Caco-2 (cell line): ENCODE data around the gene PTGIR. TPM values are rescaled to one million over a fixed set of nuclear protein-coding genes. Genes with fewer than 3 reads are reported as not detected.
A peak's percentile ranks its signal among the peaks of the same experiment; 100 is the strongest.

Experiments used
- BruUV-seq: library from RNA; stranded (reverse); fragments of 400-500 nt; replicated peaks from 2 replicates; lab custom pipeline; 2021; lab: Mats Ljungman, UMichigan
- CTCF ChIA-PET: fragments of 300-600 bp; sonication (Branson Sonifier 250); formaldehyde crosslinking; loops from one replicate; lab custom pipeline; 2022; ENCODE audit warnings: antibody characterized with exemption; lab: Charles Lee
- POLR2A ChIA-PET: fragments of 300-600 bp; sonication (Branson Sonifier 250); formaldehyde crosslinking; loops from one replicate; lab custom pipeline; 2022; ENCODE audit warnings: antibody characterized with exemption; lab: Charles Lee
- DNase-seq, 2 experiments: peaks; one replicate each; pipeline versions ENCODE4 v3.0.0 to v3.0.0-alpha.2; 2020 to 2022
- H3K27me3 ChIP-seq: replicated peaks from 2 replicates; pipeline ENCODE4 v1.6.0; 2011; ENCODE audit warnings: low read length; ENCODE audit not compliant: control insufficient read depth, insufficient read depth
- H3K36me3 ChIP-seq: 2 replicates; pipeline ENCODE4 v1.5.1; 2011; ENCODE audit warnings: low read length; ENCODE audit not compliant: control insufficient read depth, insufficient read depth
- H3K4me1 ChIP-seq: fragments of 250-450 bp; sonication (Bioruptor Pico); 2 replicates; pipeline ENCODE4 v1.5.1; 2020; ENCODE audit warnings: mild to moderate bottlenecking
- H3K4me3 ChIP-seq: 2 replicates; pipeline ENCODE4 v1.5.1; 2011; ENCODE audit warnings: low read depth, mild to moderate bottlenecking, control low read depth, low read length
- H3K9me3 ChIP-seq: fragments of 250-450 bp; sonication (Bioruptor Pico); 2 replicates; pipeline ENCODE4 v1.5.1; 2020; ENCODE audit warnings: mild to moderate bottlenecking, moderate library complexity
- H3K27ac Mint-ChIP-seq: one replicate; pipeline ENCODE4 v1.8.0; 2022; ENCODE audit warnings: mixed read lengths; ENCODE audit not compliant: unreplicated experiment
- H3K27me3 Mint-ChIP-seq: one replicate; pipeline ENCODE4 v1.8.0; 2022; ENCODE audit warnings: mixed read lengths; ENCODE audit not compliant: insufficient read depth, unreplicated experiment
- H3K36me3 Mint-ChIP-seq: one replicate; pipeline ENCODE4 v1.8.0; 2022; ENCODE audit warnings: mild to moderate bottlenecking, mixed read lengths; ENCODE audit not compliant: insufficient read depth, unreplicated experiment
- H3K4me1 Mint-ChIP-seq: one replicate; pipeline ENCODE4 v1.8.0; 2022; ENCODE audit warnings: low read depth, mixed read lengths; ENCODE audit not compliant: unreplicated experiment
- H3K4me3 Mint-ChIP-seq: one replicate; pipeline ENCODE4 v1.8.0; 2022; ENCODE audit warnings: mild to moderate bottlenecking, moderate library complexity, mixed read lengths; ENCODE audit not compliant: unreplicated experiment
- H3K9me3 Mint-ChIP-seq: one replicate; pipeline ENCODE4 v1.8.0; 2022; ENCODE audit warnings: mixed read lengths; ENCODE audit not compliant: unreplicated experiment
- CTCF ChIP-seq, 2 experiments: fragments of 200-600 bp in 1 of 2; IDR thresholded peaks; 1 replicate in 1 of 2; 2 replicates in 1 of 2; pipeline versions ENCODE4 v1.5.1 to v1.8.0; 2011 to 2022; ENCODE audit warnings: antibody characterized with exemption in 1 of 2, control low read depth in 1 of 2, inconsistent platforms in 1 of 2, low read depth in 1 of 2, low read length in 1 of 2, mild to moderate bottlenecking in 1 of 2, moderate library complexity in 1 of 2; ENCODE audit not compliant: insufficient read depth in 1 of 2, severe bottlenecking in 1 of 2, unreplicated experiment in 1 of 2
- intact Hi-C: fragments of 100-400 bp; cut with micrococcal nuclease; formaldehyde crosslinking; loops from one replicate; pipeline ENCODE4 v1.10.0; 2022; ENCODE audit not compliant: unreplicated experiment
- total RNA-seq: library from RNA; stranded (reverse); gene quantifications from 2 replicates; pipeline ENCODE4 v1.2.3, GENCODE V29; 2022

The PTGIR gene
- total RNA-seq, 1 experiment from 2014 or later: not detected

DNA sequence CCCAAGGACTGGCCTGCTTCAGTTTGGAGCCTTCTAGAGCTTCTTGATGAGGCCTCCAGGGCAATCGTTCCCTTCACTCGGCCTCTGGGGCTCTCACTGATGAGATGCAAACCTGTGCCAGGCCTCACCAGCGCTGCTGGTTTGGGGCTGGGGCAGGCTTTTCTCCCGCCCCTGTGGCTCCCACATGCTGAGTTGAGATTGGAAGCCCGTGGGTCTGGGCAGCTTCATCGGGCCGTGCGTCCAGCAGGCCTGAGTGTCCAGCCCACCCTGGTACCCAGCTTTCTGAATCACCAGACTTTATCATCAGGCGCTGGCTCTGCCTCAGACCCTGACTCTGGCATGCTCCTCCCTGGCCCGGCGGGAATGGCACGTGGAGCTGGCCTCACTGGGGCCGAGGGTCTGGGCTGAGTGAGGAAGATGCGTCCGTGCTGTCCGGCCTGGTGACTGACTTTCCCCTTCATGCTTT, 19.5 kb downstream of the PTGIR start:
- no peaks in the 10 kb centered on the region for H3K9me3 ChIP-seq
- no peak overlapping the region for H3K4me3 ChIP-seq
- Mint-ChIP-seq H3K27ac (no peak overlapping the region), H3K4me1 (no peaks in the 10 kb centered on the region), H3K9me3 (no peaks in the 10 kb centered on the region), H3K36me3 (peaks cover 66% of the 10 kb centered on the region), H3K27me3 (no peaks in the 10 kb centered on the region), H3K4me3 (no peak overlapping the region)
- no peaks in the 10 kb centered on the region for H3K27me3 ChIP-seq
- no peak for TF ChIP-seq CTCF (IDR thresholded peaks at IDR 0.05; ENCODE audit: insufficient read depth in 1 of 2, low read depth in 1 of 2, low read length in 1 of 2, severe bottlenecking in 1 of 2, unreplicated experiment in 1 of 2)
- BruUV-seq: no TSS peak
- CTCF ChIA-PET: interaction anchor here (1.0 kb wide), 1 partner anchor 57 kb away, joined by 3 read pairs; no protein-coding TSS in a partner anchor
- H3K36me3 ChIP-seq: peaks cover 14% of the 10 kb centered on the region
- peaks cover 10% of the 10 kb centered on the region for H3K4me1 ChIP-seq
- POLR2A ChIA-PET: no interaction called here
- no peak for DNase-seq
- intact Hi-C loops: no loop called here

GRCh38 chr19:46604781-46605355, 20.0 kb downstream of the PTGIR start:
- no peak overlapping the region for H3K4me3 ChIP-seq
- ChIA-PET POLR2A (no interaction called here), CTCF (interaction anchor here (1.0 kb wide), 1 partner anchor 57 kb away, joined by 3 read pairs; no protein-coding TSS in a partner anchor)
- H3K27ac Mint-ChIP-seq: no peak overlapping the region
- BruUV-seq: no TSS peak
- no peaks in the 10 kb centered on the region for H3K9me3 Mint-ChIP-seq
- H3K4me1 Mint-ChIP-seq: no peaks in the 10 kb centered on the region
- H3K27me3 Mint-ChIP-seq: no peaks in the 10 kb centered on the region
- H3K36me3 ChIP-seq: peaks cover 14% of the 10 kb centered on the region
- no peak for DNase-seq
- no peak overlapping the region for H3K4me3 Mint-ChIP-seq
- H3K36me3 Mint-ChIP-seq: peaks cover 68% of the 10 kb centered on the region
- no peak for TF ChIP-seq CTCF (IDR thresholded peaks at IDR 0.05; ENCODE audit: insufficient read depth in 1 of 2, low read depth in 1 of 2, low read length in 1 of 2, severe bottlenecking in 1 of 2, unreplicated experiment in 1 of 2)
- no peaks in the 10 kb centered on the region for H3K9me3 ChIP-seq
- H3K27me3 ChIP-seq: no peaks in the 10 kb centered on the region; the same call in 1 of the 2 replicates
- H3K4me1 ChIP-seq: peaks cover 14% of the 10 kb centered on the region
- intact Hi-C loops: no loop called here

DNA sequence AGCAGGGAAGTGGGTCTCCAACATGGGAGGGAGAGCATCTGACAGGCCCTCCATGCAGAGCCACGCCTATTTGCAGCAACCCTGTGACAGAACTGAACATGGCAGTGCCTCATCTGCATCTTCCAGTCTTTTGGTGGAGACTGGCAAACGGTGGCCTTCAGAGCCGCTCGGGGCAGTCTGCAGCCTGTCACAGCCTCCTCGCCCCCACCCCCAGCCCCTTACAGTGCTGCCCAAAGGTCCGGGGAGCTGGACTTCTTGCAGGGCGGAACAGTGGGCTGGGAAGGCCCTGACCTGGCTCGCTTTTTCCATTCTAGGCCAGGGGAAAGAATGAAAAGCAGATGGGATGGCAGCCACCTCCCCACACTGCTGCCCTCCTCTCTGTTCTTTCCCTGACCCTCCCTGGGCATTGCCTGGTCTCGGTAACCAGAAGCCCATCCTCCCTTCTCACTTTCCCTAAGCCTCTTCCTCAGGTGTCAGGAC, 21.1 kb downstream of the PTGIR start:
- H3K4me1 ChIP-seq: peaks cover 14% of the 10 kb centered on the region
- TSS peak; percentile 11 for BruUV-seq
- H3K27me3 Mint-ChIP-seq: no peaks in the 10 kb centered on the region
- peak overlapping the region; percentile 98 for H3K4me3 ChIP-seq
- ChIA-PET POLR2A (interaction anchor here (0.5 to 1.3 kb wide), 4 partner anchors 10 to 873 kb away, joined by 3 to 9 read pairs (median 4); partner anchors contain the start of gene FBXO46), CTCF (interaction anchor here (0.9 to 6.2 kb wide), 8 partner anchors 8 to 68 kb away, joined by 3 to 42 read pairs (median 8); partner anchors contain the start of gene DACT3)
- intact Hi-C loops: loop anchor here (1.0 kb wide), 2 partner anchors 11 to 31 kb away; no protein-coding TSS in a partner anchor
- TF ChIP-seq CTCF (IDR thresholded peaks at IDR 0.05; ENCODE audit: insufficient read depth in 1 of 2, low read depth in 1 of 2, low read length in 1 of 2, severe bottlenecking in 1 of 2, unreplicated experiment in 1 of 2): no peak
- H3K27me3 ChIP-seq: no peaks in the 10 kb centered on the region; the same call in 1 of the 2 replicates
- peak in 1 of 2 experiments; percentile 36 for DNase-seq
- H3K9me3 Mint-ChIP-seq: no peaks in the 10 kb centered on the region
- H3K36me3 Mint-ChIP-seq: peaks cover 60% of the 10 kb centered on the region
- H3K36me3 ChIP-seq: peaks cover 14% of the 10 kb centered on the region
- H3K4me1 Mint-ChIP-seq: no peaks in the 10 kb centered on the region
- H3K9me3 ChIP-seq: no peaks in the 10 kb centered on the region
- peak overlapping the region; percentile 100 for H3K27ac Mint-ChIP-seq
- H3K4me3 Mint-ChIP-seq: peak overlapping the region; percentile 94
